HG03135 (cell line): Measurements from ENCODE around the gene DNAJB6.
A peak's percentile ranks its signal among the peaks of the same experiment; 100 is the strongest.
"Not testable (repeated sequence)": the region's sequence is repeated elsewhere in the genome, so short reads cannot be mapped to it uniquely, and the experiment has no call there.

Source experiments
- ATAC-seq: cut with Tn5 transposase; IDR thresholded peaks from one replicate; pipeline ENCODE4 v1.9.1; 2021; ENCODE audit warnings: mild to moderate bottlenecking, moderate library complexity; ENCODE audit not compliant: unreplicated experiment

The DNAJB6 gene

DNA sequence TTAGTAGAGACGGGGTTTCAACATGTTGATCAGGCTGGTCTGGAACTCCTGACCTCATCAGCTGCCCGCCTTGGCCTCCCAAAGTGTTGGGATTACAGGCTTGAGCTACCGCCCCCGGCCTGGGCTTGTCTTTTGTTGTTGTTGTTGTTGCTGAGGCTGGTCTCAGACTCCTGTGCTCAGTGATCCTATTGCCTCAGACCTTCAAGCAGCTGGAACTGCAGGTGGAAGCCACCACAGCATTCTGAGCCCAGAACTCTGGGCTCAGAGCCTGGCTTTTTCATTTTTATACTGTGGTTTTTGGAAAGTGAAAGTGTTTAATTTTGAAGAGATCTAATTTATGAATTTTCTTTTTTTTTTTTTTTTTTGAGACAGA is 16.2 kb upstream of the DNAJB6 start:
- ATAC-seq, result no peak

GRCh38 chr7:157323401-157323800 is 13.4 kb upstream of the DNAJB6 start:
- no peak for ATAC-seq

DNA sequence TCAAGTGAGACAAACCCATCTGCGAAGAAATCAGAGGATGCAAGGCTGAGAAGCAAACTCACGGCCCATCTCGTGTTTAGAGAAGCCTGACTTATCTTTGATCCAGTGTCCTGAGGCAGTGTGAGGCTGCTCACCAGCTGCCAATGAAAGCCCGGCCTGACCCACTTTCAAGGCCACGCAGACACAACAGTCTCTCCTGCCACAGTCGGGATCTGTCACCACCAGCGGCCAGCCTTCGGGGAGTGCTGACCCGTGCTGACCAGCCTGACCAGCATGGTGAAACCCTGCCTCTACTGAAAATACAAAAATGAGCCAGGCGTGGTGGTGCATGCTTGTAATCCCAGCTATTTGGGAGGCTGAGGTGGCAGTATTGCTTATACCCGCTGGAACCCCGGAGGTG is 7.4 kb upstream of the DNAJB6 start:
- no peak for ATAC-seq

GRCh38 chr7:157330567-157330966 is 6.2 kb upstream of the DNAJB6 start:
- ATAC-seq, result not testable (repeated sequence)

- ATAC-seq, result not testable (repeated sequence)
Measured at GRCh38 chr7:157331049-157331448, 5.8 kb upstream of the DNAJB6 start.

GRCh38 chr7:157335236-157335635 is 1.6 kb upstream of the DNAJB6 start:
- no peak for ATAC-seq

DNA sequence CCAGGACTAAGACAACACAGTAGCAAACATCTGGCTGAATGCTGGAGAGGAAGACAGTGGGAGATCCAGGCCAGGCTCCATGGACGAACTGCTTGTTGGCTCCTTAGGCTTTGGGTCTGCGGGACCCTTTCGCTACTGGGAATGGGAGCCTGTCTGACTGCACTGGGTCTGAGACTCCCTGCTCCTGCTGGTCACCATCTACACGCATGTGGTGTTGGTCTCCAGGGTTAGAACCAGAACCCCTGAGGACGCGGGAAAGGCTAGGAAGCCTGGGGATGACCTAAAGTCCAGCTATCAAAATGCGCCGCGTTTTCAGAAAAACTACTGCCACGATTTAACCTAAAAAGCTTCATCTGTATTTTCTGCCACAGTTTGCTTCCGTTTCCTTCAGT is 817 bp upstream of the DNAJB6 start:
- no peak for ATAC-seq

DNA sequence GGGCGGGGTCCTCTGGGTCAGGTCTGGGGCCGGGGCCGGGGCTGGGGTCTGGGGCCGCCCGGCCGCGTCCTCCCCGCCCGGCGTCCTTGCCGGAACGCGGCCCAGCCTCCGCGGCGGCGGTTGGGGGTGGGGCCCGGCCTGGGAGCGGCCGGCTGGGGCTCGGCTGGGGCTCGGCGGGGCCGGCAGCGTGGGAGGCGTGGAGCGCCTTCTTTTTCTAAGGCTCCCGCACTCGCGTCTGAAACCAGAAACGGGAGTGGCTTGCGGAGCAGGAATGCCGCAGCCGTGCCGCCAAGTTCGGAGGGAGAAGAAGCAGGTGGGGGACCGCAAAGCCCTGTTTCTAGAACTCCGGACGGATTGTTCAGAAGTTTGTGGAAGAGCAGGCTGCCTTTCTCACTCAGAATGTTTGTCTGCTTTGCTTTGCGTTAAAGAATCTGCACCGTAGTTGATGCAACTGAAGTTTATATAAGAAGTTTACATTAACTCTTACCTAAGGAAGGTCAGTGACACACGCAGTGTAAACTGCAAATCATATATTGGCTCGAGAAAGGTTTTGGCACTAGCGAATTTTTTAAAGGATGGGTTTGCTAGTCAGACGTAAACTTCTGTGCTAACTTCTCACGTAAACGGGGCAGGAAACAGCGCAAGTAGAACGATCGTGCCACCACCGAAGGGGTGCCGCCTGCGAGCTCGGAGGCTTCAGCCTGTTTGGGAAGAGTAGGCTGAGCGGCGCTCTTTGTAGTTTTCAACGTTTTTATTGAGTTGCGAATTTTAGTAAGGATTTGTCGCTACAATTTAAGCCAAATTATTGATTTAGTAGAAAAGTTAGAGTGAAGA is 729 bp downstream of the DNAJB6 start:
- peak; percentile 62 for ATAC-seq

GRCh38 chr7:157339777-157340677 is 3.2 kb downstream of the DNAJB6 start:
- ATAC-seq, result no peak

- no peak for ATAC-seq
Measured at GRCh38 chr7:157347217-157347904, 10.6 kb downstream of the DNAJB6 start.

GRCh38 chr7:157348548-157348947 is 11.7 kb downstream of the DNAJB6 start:
- ATAC-seq, result no peak

GRCh38 chr7:157352516-157352915 is 15.7 kb downstream of the DNAJB6 start:
- no peak for ATAC-seq

GRCh38 chr7:157355784-157356511 is 19.1 kb downstream of the DNAJB6 start:
- ATAC-seq, result no peak

DNA sequence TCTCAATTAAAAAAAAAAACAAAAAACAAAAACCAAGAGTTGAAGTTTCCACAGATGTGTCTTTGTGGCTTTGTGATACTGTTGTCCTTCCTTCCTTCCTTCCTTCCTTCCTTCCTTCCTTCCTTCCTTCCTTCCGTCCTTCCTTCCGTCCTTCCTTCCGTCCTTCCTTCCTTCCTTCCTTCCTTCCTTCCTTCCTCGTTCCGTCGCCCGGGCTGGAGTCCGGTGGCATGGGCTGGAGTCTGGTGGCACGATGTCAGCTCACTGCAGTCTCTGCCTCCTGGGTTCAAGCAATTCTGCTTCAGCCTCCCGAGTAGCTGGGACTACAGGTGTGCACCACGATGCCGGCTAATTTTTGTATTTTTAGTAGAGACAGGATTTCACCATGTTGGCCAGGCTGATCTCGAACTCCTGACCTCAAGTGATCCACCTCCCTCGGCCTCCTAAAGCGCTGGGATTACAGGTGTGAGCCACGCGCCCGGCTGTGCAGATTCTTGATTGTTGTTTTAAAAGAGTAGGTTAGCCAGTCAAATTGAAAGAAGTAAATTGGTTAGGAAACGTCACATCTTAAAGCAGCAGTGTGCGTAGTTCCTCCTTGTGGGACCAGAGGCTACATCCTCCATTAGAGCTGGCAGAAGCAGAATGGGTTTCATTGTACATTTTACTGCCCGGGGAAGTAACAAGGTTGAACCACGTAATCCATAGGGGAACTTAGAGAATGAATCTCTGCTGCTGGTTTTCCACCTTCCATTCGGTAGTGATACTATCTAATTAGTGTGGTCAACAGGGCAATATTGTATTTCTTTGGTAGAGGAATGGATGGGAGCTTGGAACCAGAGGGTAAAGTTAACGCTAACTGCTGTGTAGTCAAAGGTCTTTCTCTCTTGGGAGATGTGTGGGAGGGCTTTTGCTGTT is 20.6 kb downstream of the DNAJB6 start:
- ATAC-seq, result no peak

DNA sequence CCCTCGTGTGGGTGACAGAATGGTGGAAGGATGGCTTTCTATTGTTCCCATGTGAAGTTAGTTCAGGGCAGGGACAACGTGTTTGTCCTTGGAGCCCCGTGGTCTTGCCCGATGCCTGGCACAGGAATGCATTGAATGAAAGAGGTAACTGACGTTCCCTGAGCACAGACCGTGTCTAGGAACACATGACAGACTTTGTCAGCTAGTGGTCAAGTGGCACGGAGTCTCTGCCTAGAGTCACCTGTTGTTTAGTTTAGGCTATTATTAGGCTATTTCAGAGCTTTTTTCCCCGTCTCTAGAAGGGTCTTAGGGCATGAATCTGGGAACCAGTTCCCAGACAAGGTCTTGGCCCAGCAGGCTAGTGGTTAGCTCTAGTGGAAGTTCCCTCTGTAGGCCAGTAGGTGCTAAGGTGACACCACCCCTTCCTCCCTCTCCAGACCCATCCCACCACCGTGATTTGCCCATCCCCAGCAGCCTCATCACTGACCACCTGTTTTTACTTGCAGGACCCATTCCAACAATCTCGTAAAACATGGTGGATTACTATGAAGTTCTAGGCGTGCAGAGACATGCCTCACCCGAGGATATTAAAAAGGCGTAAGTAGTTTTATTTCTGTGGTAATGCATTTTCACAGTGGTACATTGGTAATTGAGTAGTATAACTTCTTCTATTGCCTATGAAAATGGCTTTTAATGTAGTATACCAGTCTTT is 21.4 kb downstream of the DNAJB6 start:
- ATAC-seq, result no peak

DNA sequence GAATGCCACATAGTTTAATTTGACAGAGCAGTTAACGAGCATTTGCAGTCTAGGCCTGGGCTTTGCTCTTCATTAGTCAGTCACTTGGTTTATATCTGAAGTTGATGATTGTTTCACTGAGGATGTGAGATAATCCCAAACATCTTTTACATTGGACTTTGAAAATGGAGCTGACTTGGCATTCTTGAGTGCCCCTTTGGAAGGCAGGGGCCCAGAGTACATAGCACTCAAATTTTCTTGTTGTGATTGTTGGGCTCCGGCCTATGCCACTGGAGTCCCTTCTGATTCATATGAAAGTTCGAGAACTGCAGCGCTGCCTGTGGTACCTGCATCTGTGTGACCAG is 21.9 kb downstream of the DNAJB6 start:
- ATAC-seq, result no peak

DNA sequence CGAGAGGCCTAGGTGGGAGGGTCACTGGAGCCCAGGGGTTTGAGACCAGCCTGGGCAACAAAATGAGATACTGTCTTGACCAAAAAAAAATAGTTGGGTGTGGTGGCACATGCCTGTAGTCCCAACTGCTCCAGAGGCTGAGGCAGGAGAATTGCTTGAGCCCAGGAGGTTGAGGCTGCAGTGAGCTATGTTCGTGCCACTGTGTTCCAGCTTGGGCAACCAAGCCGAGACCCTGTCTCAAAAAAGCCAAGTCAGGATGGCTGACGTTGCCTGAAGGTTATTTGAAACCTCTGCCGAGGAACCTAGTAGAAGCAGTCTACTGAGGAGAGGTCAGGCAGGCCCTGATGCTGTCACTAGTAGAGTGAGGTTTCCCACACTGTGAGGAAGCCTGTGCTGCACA is 22.8 kb downstream of the DNAJB6 start:
- no peak for ATAC-seq

GRCh38 chr7:157360483-157361025 is 23.8 kb downstream of the DNAJB6 start:
- ATAC-seq, result no peak

DNA sequence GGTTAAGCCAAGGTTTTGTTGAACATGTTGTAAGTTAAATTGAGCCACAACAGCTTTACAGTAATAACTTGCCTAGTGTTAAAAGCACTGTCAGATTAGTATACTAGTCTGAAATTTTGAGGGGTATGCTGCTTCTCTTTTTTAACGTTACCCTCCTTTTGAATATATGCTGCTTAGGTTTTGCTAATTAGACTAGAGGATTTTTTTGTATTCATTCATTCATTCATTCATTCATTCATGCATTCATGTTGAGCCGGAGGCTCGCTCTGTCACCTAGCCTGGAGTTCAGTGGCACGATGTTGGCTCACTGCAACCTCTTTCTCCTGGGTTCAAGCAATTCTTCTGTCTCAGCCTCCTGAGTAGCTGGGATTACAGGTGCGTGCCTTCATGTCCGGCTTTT is 24.7 kb downstream of the DNAJB6 start:
- ATAC-seq, result no peak
